SK-N-SH treated with all-trans-retinoic acid at 6 μM for 48 hours (cell line): Measurements from ENCODE around the gene LMCD1.

ENCODE experiments used
- ATAC-seq: fragments of 200-7000 bp; cut with Tn5 transposase; 3 replicates; pipeline ENCODE4 v1.9.1; 2020; ENCODE audit warnings: mild to moderate bottlenecking, moderate library complexity
- ARNTL ChIP-seq: fragments of 450-650 bp; formaldehyde crosslinking; IDR thresholded peaks from 2 replicates; pipeline ENCODE4 v1.5.0; 2020; ENCODE audit warnings: low read depth, mild to moderate bottlenecking, moderate library complexity, borderline replicate concordance
- BACH2 ChIP-seq: fragments of 250-450 bp; sonication (Bioruptor Pico); IDR thresholded peaks from 2 replicates; pipeline ENCODE4 v1.9.0; 2021; ENCODE audit warnings: mild to moderate bottlenecking, borderline replicate concordance
- CREB5 ChIP-seq: fragments of 250-450 bp; sonication (Bioruptor Pico); IDR thresholded peaks from 2 replicates; pipeline ENCODE4 v1.5.1; 2020; ENCODE audit warnings: low read depth, mild to moderate bottlenecking, moderate library complexity
- CSDC2 ChIP-seq: fragments of 250-450 bp; sonication (Bioruptor Pico); IDR thresholded peaks from 2 replicates; pipeline ENCODE4 v1.5.0; 2020; ENCODE audit warnings: mild to moderate bottlenecking, moderate library complexity
- ESRRG ChIP-seq: fragments of 250-450 bp; sonication (Bioruptor Pico); IDR thresholded peaks from 2 replicates; pipeline ENCODE4 v1.6.1; 2021; ENCODE audit warnings: mild to moderate bottlenecking
- GLIS3 ChIP-seq: fragments of 250-450 bp; sonication (Bioruptor Pico); IDR thresholded peaks from 2 replicates; pipeline ENCODE4 v1.5.0; 2020; ENCODE audit warnings: mild to moderate bottlenecking, moderate library complexity
- ISL1 ChIP-seq: fragments of 250-450 bp; sonication (Bioruptor Pico); IDR thresholded peaks from 2 replicates; pipeline ENCODE4 v2.1.2; 2022; ENCODE audit warnings: mild to moderate bottlenecking, moderate library complexity
- OSR1 ChIP-seq: fragments of 250-450 bp; sonication (Bioruptor Pico); IDR thresholded peaks from 2 replicates; pipeline ENCODE4 v1.8.0; 2022; ENCODE audit warnings: moderate library complexity, mild to moderate bottlenecking, inconsistent platforms
- PATZ1 ChIP-seq: fragments of 250-450 bp; sonication (Bioruptor Pico); IDR thresholded peaks from 2 replicates; pipeline ENCODE4 v1.8.0; 2020; ENCODE audit warnings: mild to moderate bottlenecking, moderate library complexity, borderline replicate concordance
- PPARA ChIP-seq: fragments of 250-450 bp; sonication (Bioruptor Pico); IDR thresholded peaks from 2 replicates; pipeline ENCODE4 v1.5.0; 2020; ENCODE audit warnings: mild to moderate bottlenecking, borderline replicate concordance
- RARB ChIP-seq: fragments of 250-450 bp; sonication (Bioruptor Pico); IDR thresholded peaks from 2 replicates; pipeline ENCODE4 v1.8.0; 2021; ENCODE audit warnings: mild to moderate bottlenecking, moderate library complexity
- SNAI2 ChIP-seq: fragments of 250-450 bp; sonication (Bioruptor Pico); IDR thresholded peaks from 2 replicates; pipeline ENCODE4 v1.5.0; 2020; ENCODE audit warnings: mild to moderate bottlenecking, moderate library complexity
- TCF4 ChIP-seq: fragments of 250-450 bp; sonication (Bioruptor Pico); IDR thresholded peaks from 2 replicates; pipeline ENCODE4 v1.8.0; 2021; ENCODE audit warnings: mild to moderate bottlenecking, moderate library complexity, borderline replicate concordance
- TOX ChIP-seq: fragments of 250-450 bp; sonication (Bioruptor Pico); IDR thresholded peaks from 2 replicates; pipeline ENCODE4 v1.8.0; 2021; ENCODE audit warnings: mild to moderate bottlenecking, moderate library complexity, borderline replicate concordance
- TSHZ2 ChIP-seq: fragments of 250-450 bp; sonication (Bioruptor Pico); IDR thresholded peaks from 2 replicates; pipeline ENCODE4 v1.5.0; 2020; ENCODE audit warnings: mild to moderate bottlenecking, moderate library complexity
- ZC3H10 ChIP-seq: fragments of 250-450 bp; sonication (Bioruptor Pico); IDR thresholded peaks from 2 replicates; pipeline ENCODE4 v1.5.1; 2021; ENCODE audit warnings: mild to moderate bottlenecking, moderate library complexity
- ZFP3 ChIP-seq: fragments of 250-450 bp; sonication (Bioruptor Pico); IDR thresholded peaks from 2 replicates; pipeline ENCODE4 v1.5.0; 2020; ENCODE audit warnings: mild to moderate bottlenecking, moderate library complexity
- ZFP30 ChIP-seq: fragments of 450-650 bp; formaldehyde crosslinking; IDR thresholded peaks from 2 replicates; pipeline ENCODE4 v1.5.0; 2022; ENCODE audit warnings: mild to moderate bottlenecking, moderate library complexity
- ZNF565 ChIP-seq: fragments of 450-650 bp; formaldehyde crosslinking; conservative IDR thresholded peaks from 2 replicates; pipeline ENCODE4 v1.5.0; 2020; ENCODE audit warnings: low read depth, mild to moderate bottlenecking, moderate library complexity
- ZNF70 ChIP-seq: fragments of 450-650 bp; formaldehyde crosslinking; IDR thresholded peaks from 2 replicates; pipeline ENCODE4 v1.5.0; 2020; ENCODE audit warnings: mild to moderate bottlenecking, moderate library complexity
- ZNF8 ChIP-seq: fragments of 450-650 bp; formaldehyde crosslinking; IDR thresholded peaks from 2 replicates; pipeline ENCODE4 v1.5.0; 2020; ENCODE audit warnings: mild to moderate bottlenecking, moderate library complexity
- TF ChIP-seq, protein P1 (sequence below): fragments of 250-450 bp; sonication (Bioruptor Pico); IDR thresholded peaks from 2 replicates; pipeline ENCODE4 v1.5.1; 2021; ENCODE audit warnings: mild to moderate bottlenecking, moderate library complexity
- TF ChIP-seq, protein P2 (sequence below): fragments of 250-450 bp; sonication (Bioruptor Pico); IDR thresholded peaks from 2 replicates; pipeline ENCODE4 v1.8.0; 2021; ENCODE audit warnings: low read depth, mild to moderate bottlenecking, moderate library complexity, borderline replicate concordance

LMCD1 gene

DNA sequence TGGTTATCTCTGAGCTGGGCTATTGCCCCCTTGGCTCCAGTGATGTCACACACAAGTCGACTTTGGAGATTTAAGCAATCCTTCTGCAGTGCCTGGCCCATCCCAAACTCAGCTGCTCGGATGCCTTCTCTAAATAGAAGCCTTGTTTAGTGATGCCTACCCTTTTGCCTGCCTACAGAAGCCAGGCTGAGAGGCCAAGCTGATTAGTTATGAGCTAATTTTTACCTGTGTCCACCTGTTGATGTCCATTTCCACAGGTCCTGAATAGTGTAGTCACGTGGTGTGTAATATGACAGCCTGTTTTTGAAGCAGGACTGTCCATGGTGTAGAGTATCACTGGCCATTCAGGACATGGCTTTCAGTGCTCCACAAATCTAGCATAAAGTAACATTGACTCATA lies 97.5 kb downstream of the LMCD1 start:
- ATAC-seq = no peak
- no peak for TF ChIP-seq ESRRG (CRISPR knock-in tag)
- no peak for TF ChIP-seq SNAI2 (CRISPR knock-in tag)
- TF ChIP-seq ZFP30 (CRISPR knock-in tag) = no peak
- TF ChIP-seq GLIS3 = no peak
- no peak for TF ChIP-seq ARNTL
- no peak for TF ChIP-seq CSDC2 (CRISPR knock-in tag)
- no peak for TF ChIP-seq PATZ1
- TF ChIP-seq ZNF8 = no peak
- TF ChIP-seq, all 23 proteins: peak for 0

DNA sequence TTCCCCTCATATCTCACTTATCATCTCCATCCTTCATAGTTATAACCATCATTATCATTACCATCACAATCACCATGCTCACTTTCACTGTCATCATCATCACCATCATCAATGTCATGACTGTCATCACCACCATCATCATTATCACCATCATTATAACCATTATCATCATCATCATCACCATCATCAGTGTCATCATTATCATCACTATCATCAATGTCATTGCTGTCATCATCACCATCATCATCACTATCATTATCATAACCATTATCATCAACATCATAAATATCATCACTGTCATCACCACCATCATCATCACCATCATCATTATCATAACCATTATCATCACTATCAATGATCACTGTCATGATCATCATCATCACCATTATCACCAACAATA lies 98.8 kb downstream of the LMCD1 start:
- TF ChIP-seq ARNTL (no peak), CSDC2 (CRISPR knock-in tag) (no peak), BACH2 (no peak), ZFP30 (CRISPR knock-in tag) (no peak), OSR1 (CRISPR knock-in tag) (no peak), TSHZ2 (CRISPR knock-in tag) (no peak), TCF4 (CRISPR knock-in tag) (no peak), SNAI2 (CRISPR knock-in tag) (no peak), ZNF70 (CRISPR knock-in tag) (no peak), ZNF8 (no peak), ESRRG (CRISPR knock-in tag) (no peak), ZC3H10 (no peak), TOX (CRISPR knock-in tag) (no peak)
- TF ChIP-seq, protein P1, sequence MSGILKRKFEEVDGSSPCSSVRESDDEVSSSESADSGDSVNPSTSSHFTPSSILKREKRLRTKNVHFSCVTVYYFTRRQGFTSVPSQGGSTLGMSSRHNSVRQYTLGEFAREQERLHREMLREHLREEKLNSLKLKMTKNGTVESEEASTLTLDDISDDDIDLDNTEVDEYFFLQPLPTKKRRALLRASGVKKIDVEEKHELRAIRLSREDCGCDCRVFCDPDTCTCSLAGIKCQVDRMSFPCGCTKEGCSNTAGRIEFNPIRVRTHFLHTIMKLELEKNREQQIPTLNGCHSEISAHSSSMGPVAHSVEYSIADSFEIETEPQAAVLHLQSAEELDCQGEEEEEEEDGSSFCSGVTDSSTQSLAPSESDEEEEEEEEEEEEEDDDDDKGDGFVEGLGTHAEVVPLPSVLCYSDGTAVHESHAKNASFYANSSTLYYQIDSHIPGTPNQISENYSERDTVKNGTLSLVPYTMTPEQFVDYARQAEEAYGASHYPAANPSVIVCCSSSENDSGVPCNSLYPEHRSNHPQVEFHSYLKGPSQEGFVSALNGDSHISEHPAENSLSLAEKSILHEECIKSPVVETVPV (CRISPR knock-in tag) = no peak
- TF ChIP-seq, all 23 proteins: peak for 0
- no peak for ATAC-seq

DNA sequence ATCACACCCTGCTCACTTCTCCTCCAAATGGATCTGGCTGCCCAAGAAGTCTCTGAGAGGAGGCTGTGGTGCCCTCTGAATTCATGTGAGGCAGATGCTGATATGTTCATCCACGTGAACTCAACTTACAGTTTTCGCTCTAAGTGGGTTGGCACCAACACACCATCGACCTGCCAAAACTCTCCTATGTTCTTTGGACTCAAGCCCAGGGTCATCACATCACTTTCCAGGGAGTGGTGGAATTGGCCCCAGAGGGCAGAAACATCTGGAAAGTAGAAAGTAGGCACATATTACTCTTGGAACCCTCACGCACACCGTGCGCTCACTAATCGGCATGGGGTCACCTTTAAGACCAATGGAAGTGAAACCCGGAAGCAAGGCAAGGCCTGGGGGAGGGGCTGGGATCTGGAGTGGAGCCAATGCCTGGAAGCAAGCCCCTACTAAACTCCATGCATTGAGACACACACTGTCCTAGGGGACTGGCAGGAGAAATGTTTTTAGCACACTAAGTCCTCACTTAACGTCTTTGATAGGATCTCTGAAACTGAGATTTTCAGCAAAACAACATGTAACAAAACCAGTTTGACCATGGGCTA lies 101.6 kb downstream of the LMCD1 start:
- no peak for ATAC-seq
- TF ChIP-seq ZNF565 (CRISPR knock-in tag) (no peak), GLIS3 (no peak), ZNF70 (CRISPR knock-in tag) (no peak), PPARA (no peak), BACH2 (no peak), TCF4 (CRISPR knock-in tag) (no peak), RARB (no peak), ZFP3 (CRISPR knock-in tag) (no peak), OSR1 (CRISPR knock-in tag) (no peak), ZNF8 (no peak), ISL1 (CRISPR knock-in tag) (no peak), TOX (CRISPR knock-in tag) (no peak), CSDC2 (CRISPR knock-in tag) (no peak), PATZ1 (no peak), CREB5 (CRISPR knock-in tag) (no peak), TSHZ2 (CRISPR knock-in tag) (no peak), ZC3H10 (no peak), ZFP30 (CRISPR knock-in tag) (no peak)
- TF ChIP-seq, protein P2, sequence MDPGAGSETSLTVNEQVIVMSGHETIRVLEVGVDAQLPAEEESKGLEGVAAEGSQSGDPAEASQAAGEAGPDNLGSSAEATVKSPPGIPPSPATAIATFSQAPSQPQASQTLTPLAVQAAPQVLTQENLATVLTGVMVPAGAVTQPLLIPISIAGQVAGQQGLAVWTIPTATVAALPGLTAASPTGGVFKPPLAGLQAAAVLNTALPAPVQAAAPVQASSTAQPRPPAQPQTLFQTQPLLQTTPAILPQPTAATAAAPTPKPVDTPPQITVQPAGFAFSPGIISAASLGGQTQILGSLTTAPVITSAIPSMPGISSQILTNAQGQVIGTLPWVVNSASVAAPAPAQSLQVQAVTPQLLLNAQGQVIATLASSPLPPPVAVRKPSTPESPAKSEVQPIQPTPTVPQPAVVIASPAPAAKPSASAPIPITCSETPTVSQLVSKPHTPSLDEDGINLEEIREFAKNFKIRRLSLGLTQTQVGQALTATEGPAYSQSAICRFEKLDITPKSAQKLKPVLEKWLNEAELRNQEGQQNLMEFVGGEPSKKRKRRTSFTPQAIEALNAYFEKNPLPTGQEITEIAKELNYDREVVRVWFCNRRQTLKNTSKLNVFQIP (CRISPR knock-in tag) = no peak
